GM12864 (cell line): ENCODE measurements around the gene THRA.

Experiments used
- DNase-seq: peaks from one replicate; pipeline ENCODE4 v3.0.0-alpha.2; 2011; ENCODE audit warnings: low read depth
- H3K4me3 ChIP-seq: 2 replicates; pipeline ENCODE4 v1.5.1; 2011; ENCODE audit warnings: mild to moderate bottlenecking, low read depth, low read length, control low read depth
- TF ChIP-seq, protein P1 (sequence below): IDR thresholded peaks from 2 replicates; pipeline ENCODE4 v1.5.1; 2011; ENCODE audit warnings: low read depth, mild to moderate bottlenecking, moderate library complexity, low read length, control low read depth, inconsistent platforms; ENCODE audit errors: missing control alignments

The THRA gene

DNA sequence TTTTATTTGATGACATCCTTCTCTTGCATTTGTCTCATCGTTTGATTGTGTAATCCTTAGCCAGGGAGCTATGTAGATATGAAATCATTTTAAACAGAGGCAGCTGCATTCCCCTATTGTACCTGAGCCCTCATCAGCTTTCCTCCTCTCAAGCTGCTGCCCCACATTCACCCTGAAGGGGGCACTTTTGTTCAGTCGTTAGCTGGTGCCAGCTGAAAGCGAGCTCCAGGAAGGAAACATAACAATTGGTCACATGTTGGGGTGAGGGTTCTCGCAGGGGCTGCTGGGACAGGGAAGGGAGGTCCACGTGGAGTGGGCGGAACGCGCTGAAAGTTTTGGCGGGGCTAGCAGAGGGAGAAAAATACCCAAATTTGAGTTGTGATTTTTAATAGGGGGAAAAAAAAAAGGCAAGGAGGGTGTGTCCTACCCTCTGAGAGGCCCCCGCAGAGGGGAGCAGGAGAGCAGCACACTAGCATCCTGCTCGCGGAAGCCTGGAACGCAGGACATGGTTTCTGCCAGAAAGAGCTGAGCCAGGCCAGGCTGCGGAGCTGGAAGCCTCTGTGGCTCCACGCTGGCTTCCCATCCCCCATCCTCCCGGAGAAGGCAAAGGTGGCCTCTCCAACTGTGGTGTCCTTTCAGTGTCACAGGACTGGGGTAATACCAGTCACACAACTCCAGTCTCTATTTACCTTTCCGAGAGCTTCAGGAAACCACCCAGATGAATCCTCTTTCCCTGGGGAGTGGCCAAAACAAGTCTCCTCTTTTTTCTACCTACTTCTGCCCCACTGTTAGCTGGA, 50.5 kb downstream of the THRA start:
- peak; percentile 89 for DNase-seq
- TF ChIP-seq, protein P1, sequence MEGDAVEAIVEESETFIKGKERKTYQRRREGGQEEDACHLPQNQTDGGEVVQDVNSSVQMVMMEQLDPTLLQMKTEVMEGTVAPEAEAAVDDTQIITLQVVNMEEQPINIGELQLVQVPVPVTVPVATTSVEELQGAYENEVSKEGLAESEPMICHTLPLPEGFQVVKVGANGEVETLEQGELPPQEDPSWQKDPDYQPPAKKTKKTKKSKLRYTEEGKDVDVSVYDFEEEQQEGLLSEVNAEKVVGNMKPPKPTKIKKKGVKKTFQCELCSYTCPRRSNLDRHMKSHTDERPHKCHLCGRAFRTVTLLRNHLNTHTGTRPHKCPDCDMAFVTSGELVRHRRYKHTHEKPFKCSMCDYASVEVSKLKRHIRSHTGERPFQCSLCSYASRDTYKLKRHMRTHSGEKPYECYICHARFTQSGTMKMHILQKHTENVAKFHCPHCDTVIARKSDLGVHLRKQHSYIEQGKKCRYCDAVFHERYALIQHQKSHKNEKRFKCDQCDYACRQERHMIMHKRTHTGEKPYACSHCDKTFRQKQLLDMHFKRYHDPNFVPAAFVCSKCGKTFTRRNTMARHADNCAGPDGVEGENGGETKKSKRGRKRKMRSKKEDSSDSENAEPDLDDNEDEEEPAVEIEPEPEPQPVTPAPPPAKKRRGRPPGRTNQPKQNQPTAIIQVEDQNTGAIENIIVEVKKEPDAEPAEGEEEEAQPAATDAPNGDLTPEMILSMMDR = peak; percentile 77

DNA sequence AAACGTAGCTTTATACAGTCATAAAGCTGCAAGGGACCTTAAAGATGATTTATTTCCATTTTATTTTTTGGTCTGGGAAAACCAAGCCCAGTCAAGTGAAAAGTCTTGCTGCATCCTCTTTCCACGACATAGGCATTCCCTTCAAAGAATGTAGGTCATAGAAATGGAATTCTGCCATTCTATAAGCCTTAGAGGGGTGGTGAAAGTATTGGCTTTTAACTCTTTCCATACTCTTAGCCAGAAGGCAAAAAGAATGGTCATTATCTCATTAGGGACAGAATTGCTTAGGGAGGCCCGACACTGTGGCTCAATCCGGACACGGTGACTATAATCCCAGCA, 51.1 kb downstream of the THRA start:
- no peak overlapping the region; the same call in 1 of the 2 replicates for H3K4me3 ChIP-seq
- TF ChIP-seq, protein P1 = no peak
- no peak for DNase-seq

More for the DNA sequence above, 50.5 kb downstream of the THRA start:
- peak overlapping the region; percentile 52 for H3K4me3 ChIP-seq

DNA sequence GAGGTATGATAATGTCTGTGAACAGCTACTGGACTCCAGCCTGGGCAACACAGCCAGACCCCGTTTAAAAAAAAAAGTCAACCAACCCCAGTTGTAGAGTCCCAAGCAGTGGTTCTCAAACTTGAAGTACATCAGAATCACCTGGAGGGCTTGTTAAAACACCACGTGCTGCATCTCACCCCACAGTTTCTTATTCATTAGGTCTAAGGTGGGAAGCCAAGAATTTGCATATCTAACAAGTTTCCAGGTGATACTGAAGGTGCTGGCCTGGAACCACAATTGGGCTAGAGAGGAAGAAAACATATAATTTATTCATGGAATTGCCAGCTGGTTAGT, 52.3 kb downstream of the THRA start:
- H3K4me3 ChIP-seq = no peak overlapping the region
- DNase-seq = no peak
- TF ChIP-seq, protein P1 = no peak

DNA sequence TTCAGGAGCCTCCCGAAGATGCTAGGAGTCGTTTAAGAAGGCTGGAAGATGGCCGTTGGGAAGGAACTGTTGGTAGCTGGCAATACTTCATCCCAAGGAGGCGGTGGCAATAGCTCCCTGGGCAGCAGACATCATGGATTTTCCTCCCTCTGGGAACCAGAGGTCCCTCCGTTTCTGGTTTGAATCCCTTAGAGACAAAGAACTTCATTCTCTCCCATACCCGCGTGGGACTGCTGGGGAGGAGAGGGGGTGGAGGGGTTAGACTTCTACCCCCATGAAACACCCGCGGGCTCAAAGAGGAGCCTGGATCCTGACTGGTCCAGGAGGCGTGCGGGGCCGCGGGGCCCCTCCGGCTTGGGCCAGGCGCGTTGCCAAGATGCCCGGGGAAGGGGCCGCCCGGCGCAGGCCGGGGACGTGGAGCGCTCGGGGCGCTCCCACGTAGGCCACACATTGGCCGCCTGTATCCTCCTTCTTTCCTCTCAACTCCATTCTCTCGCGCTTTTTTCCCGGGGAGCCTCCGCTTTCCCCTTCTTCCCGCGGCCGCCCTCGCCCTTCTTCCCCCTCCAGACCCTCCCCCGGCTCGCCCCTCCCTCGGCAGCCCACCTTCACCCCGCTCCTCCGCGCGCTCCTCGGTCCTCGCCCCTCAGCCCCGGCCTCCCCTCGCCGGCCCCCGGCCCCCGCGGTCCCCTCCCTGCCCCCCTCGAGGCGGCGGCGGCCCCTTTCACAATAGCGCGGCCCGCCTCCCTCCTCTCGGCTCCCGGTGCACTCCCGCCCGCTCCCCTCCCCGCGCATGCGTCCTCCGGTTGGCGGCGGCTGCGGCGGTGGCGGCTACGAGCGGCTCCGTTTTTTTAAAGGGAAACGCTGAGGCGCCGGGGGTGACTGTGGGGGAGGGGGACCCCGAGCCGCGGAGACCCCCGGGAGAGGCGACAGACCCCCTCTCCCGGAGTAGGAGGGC, 58.7 kb downstream of the THRA start, which contains the start of gene MSL1:
Gene MSL1, plus strand, starts transcription at position 791 of the 955 bp plus-strand sequence. CDS start 642 bp downstream, outside the sequence.
- TF ChIP-seq, protein P1 = no peak
- DNase-seq = no peak
- peak within 1 kb of the TSS; percentile 89 for H3K4me3 ChIP-seq

DNA sequence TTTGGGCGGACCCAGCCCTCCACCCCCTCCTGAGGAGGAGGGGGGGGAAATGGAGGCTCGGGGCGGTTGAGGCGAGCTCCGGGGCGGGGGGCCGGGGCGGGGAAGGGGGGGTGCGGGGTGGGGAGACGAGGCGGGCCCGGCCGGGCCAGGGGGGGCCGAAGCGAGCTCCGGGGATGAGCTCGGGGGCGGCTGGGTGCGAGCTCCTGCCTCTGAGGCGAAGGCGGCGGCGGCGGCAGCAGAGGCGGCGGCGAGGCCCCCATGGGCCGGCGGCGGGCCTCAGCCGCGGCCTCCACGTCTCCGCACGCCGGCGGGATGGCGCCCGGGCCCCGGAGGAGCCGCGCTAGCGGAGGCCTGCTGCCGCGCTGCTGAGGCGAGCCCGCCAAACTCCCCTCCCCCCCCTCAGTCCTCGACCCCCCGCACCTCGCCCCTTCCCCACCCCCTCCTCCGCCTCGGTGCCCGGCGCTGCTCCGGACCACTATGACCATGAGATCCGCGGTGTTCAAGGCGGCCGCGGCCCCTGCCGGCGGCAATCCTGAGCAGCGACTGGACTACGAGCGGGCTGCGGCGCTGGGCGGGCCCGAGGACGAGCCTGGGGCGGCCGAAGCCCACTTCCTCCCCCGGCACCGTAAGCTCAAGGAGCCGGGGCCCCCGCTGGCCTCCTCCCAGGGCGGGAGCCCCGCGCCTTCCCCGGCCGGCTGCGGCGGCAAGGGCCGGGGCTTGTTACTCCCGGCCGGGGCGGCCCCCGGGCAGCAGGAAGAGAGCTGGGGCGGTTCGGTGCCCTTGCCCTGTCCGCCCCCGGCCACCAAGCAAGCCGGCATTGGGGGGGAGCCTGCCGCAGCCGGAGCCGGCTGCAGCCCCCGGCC, 59.6 kb downstream of the THRA start:
- TF ChIP-seq, protein P1 = no peak
- H3K4me3 ChIP-seq = peak overlapping the region; percentile 89
- DNase-seq = no peak

DNA sequence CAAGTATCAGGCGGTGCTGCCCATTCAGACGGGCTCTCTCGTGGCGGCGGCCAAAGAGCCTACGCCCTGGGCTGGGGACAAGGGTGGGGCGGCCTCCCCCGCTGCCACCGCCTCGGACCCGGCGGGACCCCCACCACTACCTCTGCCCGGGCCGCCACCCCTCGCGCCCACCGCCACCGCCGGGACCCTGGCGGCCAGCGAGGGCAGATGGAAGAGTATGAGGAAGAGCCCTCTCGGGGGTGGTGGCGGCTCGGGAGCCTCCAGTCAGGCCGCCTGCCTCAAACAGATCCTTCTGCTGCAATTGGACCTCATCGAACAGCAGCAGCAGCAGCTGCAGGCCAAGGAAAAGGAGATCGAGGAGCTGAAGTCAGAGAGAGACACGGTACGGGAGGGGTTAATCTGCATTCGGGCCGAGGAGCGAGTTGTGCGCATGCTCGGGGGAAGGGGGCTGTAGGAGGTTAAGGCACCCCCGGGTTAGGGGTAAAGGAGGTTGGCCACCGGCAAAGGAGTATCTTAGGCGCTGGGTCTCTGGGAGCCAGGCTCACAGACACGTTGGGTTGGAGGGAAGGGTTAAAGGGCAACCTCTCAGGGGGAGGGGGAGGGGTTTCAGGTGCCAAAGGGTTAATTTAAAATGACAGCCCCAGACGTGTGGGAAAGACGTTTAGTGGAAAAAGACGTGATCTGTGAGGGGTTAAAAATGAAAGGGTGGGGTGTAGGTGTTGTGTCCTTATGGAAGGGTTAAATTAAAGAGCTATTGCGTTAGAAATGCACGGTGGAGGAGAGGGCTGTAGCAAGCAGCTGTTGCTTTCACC, 60.4 kb downstream of the THRA start:
- DNase-seq = no peak
- TF ChIP-seq, protein P1 = no peak
- H3K4me3 ChIP-seq = peak overlapping the region; percentile 89
